ENCODE measurements around the gene ABCF2.

Gene ABCF2

GRCh38 chr7:151177310-151177709, 49.7 kb downstream of the ABCF2 start:
- Histone ChIP-seq H3K79me2 (ENCODE audit: insufficient read depth, low read depth) (no peaks in the 10 kb centered on the region), H3K27me3 (ENCODE audit: insufficient read depth, low read depth) (peaks cover 60% of the 10 kb centered on the region), H3K36me3 (ENCODE audit: insufficient read depth) (no peaks in the 10 kb centered on the region)

GRCh38 chr7:151176401-151176800, 50.6 kb downstream of the ABCF2 start:
- Histone ChIP-seq H4K20me1 (ENCODE audit: insufficient read depth) (no peaks in the 10 kb centered on the region), H2AFZ (ENCODE audit: low read depth) (no peak overlapping the region), H3K9ac (no peak overlapping the region), H3K4me2 (no peak overlapping the region), H3K36me3 (ENCODE audit: insufficient read depth) (no peaks in the 10 kb centered on the region), H3K4me3 (IDR thresholded peaks at IDR 0.05; ENCODE audit: insufficient read depth, low read depth, low read length) (no peak overlapping the region), H3K4me1 (ENCODE audit: low read depth, poor library complexity, severe bottlenecking) (peaks cover 3% of the 10 kb centered on the region), H3K27ac (no peak overlapping the region), H3K79me2 (ENCODE audit: insufficient read depth, low read depth) (no peaks in the 10 kb centered on the region), H3K27me3 (ENCODE audit: insufficient read depth, low read depth) (peaks cover 68% of the 10 kb centered on the region)
- TF ChIP-seq, protein P1, sequence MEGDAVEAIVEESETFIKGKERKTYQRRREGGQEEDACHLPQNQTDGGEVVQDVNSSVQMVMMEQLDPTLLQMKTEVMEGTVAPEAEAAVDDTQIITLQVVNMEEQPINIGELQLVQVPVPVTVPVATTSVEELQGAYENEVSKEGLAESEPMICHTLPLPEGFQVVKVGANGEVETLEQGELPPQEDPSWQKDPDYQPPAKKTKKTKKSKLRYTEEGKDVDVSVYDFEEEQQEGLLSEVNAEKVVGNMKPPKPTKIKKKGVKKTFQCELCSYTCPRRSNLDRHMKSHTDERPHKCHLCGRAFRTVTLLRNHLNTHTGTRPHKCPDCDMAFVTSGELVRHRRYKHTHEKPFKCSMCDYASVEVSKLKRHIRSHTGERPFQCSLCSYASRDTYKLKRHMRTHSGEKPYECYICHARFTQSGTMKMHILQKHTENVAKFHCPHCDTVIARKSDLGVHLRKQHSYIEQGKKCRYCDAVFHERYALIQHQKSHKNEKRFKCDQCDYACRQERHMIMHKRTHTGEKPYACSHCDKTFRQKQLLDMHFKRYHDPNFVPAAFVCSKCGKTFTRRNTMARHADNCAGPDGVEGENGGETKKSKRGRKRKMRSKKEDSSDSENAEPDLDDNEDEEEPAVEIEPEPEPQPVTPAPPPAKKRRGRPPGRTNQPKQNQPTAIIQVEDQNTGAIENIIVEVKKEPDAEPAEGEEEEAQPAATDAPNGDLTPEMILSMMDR (conservative IDR thresholded peaks at IDR 0.05; ENCODE audit: low read depth, low read length): no peak

More at GRCh38 chr7:151177310-151177709, 49.7 kb downstream of the ABCF2 start:
- H3K4me2 ChIP-seq: no peak overlapping the region
- TF ChIP-seq, protein P1 (conservative IDR thresholded peaks at IDR 0.05; ENCODE audit: low read depth, low read length): no peak
- H2AFZ ChIP-seq (ENCODE audit: low read depth): no peak overlapping the region
- H3K27ac ChIP-seq: no peak overlapping the region
- H4K20me1 ChIP-seq (ENCODE audit: insufficient read depth): no peaks in the 10 kb centered on the region
- no peak overlapping the region for H3K9ac ChIP-seq
- peaks cover 1% of the 10 kb centered on the region for H3K4me1 ChIP-seq (ENCODE audit: low read depth, poor library complexity, severe bottlenecking)
- H3K4me3 ChIP-seq (IDR thresholded peaks at IDR 0.05; ENCODE audit: insufficient read depth, low read depth, low read length): no peak overlapping the region

- Histone ChIP-seq H3K27ac (no peak overlapping the region), H4K20me1 (ENCODE audit: insufficient read depth) (no peaks in the 10 kb centered on the region)
Observed at GRCh38 chr7:151175793-151176311, 51.2 kb downstream of the ABCF2 start.

DNA sequence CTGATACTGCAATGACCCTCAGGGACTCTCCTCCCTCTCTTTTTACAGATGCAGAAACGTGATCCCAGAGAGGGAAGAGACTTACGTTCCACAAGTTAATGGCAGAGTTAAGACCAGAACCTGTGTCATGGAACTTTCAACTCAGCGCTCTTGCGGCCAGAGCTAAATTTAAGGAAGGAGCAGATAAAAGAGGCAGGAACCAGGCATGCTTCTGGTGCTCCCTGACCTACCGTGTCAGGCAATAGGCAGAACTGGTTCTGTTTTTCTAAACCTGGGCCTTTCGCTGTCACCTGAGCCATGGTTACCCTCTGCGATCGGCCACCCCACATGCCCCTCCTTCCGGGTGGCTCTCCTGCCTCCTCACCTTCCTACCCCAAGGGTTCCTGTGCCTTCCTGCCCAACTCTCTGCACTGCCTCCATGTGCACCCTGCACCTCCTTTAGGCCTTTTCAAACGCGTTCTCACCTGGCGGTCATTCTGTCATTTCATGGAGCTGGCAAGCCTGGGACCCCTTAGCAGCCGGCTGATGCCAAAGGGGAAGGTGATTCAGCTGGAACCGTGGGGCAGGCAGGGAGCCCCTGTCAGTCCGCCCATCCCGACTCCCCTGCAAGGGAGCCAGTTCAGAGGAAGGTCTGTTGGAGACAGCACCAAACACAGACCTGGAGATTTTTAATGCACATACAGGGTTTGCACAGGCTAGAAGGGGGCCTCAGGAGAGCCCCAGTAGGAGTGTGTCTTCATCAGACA, 51.8 kb downstream of the ABCF2 start:
- H3K4me1 ChIP-seq (ENCODE audit: low read depth, poor library complexity, severe bottlenecking): peaks cover 3% of the 10 kb centered on the region
- H3K79me2 ChIP-seq (ENCODE audit: insufficient read depth, low read depth): no peaks in the 10 kb centered on the region
- H2AFZ ChIP-seq (ENCODE audit: low read depth): no peak overlapping the region
- H3K36me3 ChIP-seq (ENCODE audit: insufficient read depth): no peaks in the 10 kb centered on the region
- H3K9ac ChIP-seq: no peak overlapping the region
- no peak overlapping the region for H3K4me2 ChIP-seq
- peaks cover 68% of the 10 kb centered on the region for H3K27me3 ChIP-seq (ENCODE audit: insufficient read depth, low read depth)
- no peak overlapping the region for H3K4me3 ChIP-seq (IDR thresholded peaks at IDR 0.05; ENCODE audit: insufficient read depth, low read depth, low read length)
- TF ChIP-seq, protein P1 (conservative IDR thresholded peaks at IDR 0.05; ENCODE audit: low read depth, low read length): no peak
- H4K20me1 ChIP-seq (ENCODE audit: insufficient read depth): no peaks in the 10 kb centered on the region
- no peak overlapping the region for H3K27ac ChIP-seq

More at GRCh38 chr7:151175793-151176311, 51.2 kb downstream of the ABCF2 start:
- Histone ChIP-seq H3K4me2 (no peak overlapping the region), H3K9ac (no peak overlapping the region), H2AFZ (ENCODE audit: low read depth) (no peak overlapping the region), H3K36me3 (ENCODE audit: insufficient read depth) (no peaks in the 10 kb centered on the region), H3K4me3 (IDR thresholded peaks at IDR 0.05; ENCODE audit: insufficient read depth, low read depth, low read length) (no peak overlapping the region), H3K79me2 (ENCODE audit: insufficient read depth, low read depth) (no peaks in the 10 kb centered on the region), H3K4me1 (ENCODE audit: low read depth, poor library complexity, severe bottlenecking) (peaks cover 3% of the 10 kb centered on the region), H3K27me3 (ENCODE audit: insufficient read depth, low read depth) (peaks cover 71% of the 10 kb centered on the region)
- TF ChIP-seq, protein P1 (conservative IDR thresholded peaks at IDR 0.05; ENCODE audit: low read depth, low read length): no peak
